IMR-90 (cell line): ENCODE measurements around the gene RADIL.

Source experiments
- CEBPB ChIP-seq: IDR thresholded peaks from 2 replicates; pipeline ENCODE4 v1.6.1; 2012; ENCODE audit warnings: low read depth, low read length, improper control_type of control experiment
- CTCF ChIP-seq: conservative IDR thresholded peaks from 2 replicates; pipeline ENCODE4 v1.5.1; 2012; ENCODE audit warnings: mild to moderate bottlenecking, low read depth, low read length, improper control_type of control experiment
- ELK1 ChIP-seq: fragments of 150-350 bp; IDR thresholded peaks from 2 replicates; pipeline ENCODE4 v1.6.1; 2016; ENCODE audit warnings: low read depth, mild to moderate bottlenecking, low read length, moderate library complexity, borderline replicate concordance
- FOS ChIP-seq: fragments of 150-350 bp; IDR thresholded peaks from 2 replicates; pipeline ENCODE4 v1.6.1; 2016; ENCODE audit warnings: low read depth, low read length
- MAFK ChIP-seq: IDR thresholded peaks from 2 replicates; pipeline ENCODE4 v1.6.1; 2012; ENCODE audit warnings: low read depth, low read length, improper control_type of control experiment
- MAZ ChIP-seq: IDR thresholded peaks from 2 replicates; pipeline ENCODE4 v1.6.1; 2012; ENCODE audit warnings: low read depth, mild to moderate bottlenecking, low read length, improper control_type of control experiment, moderate library complexity, borderline replicate concordance
- MXI1 ChIP-seq: IDR thresholded peaks from 2 replicates; pipeline ENCODE4 v1.6.1; 2012; ENCODE audit warnings: low read depth, mild to moderate bottlenecking, low read length, moderate library complexity, borderline replicate concordance
- NFE2L2 ChIP-seq: fragments of 150-350 bp; IDR thresholded peaks from 2 replicates; pipeline ENCODE4 v1.6.1; 2016; ENCODE audit warnings: low read depth, mild to moderate bottlenecking, low read length
- POLR2A ChIP-seq: IDR thresholded peaks from 2 replicates; pipeline ENCODE4 v1.6.1; 2012; ENCODE audit warnings: mild to moderate bottlenecking, low read depth, low read length
- RAD21 ChIP-seq: IDR thresholded peaks from 2 replicates; pipeline ENCODE4 v1.6.1; 2012; ENCODE audit warnings: low read length, improper control_type of control experiment
- RCOR1 ChIP-seq: IDR thresholded peaks from 2 replicates; pipeline ENCODE4 v1.6.1; 2012; ENCODE audit warnings: mild to moderate bottlenecking, low read length, improper control_type of control experiment; ENCODE audit not compliant: insufficient replicate concordance
- RFX5 ChIP-seq: IDR thresholded peaks from 2 replicates; pipeline ENCODE4 v1.8.0; 2012; ENCODE audit warnings: low read depth, mild to moderate bottlenecking, low read length, moderate library complexity
- USF2 ChIP-seq: fragments of 150-350 bp; IDR thresholded peaks from 2 replicates; pipeline ENCODE4 v1.6.1; 2017; ENCODE audit warnings: mild to moderate bottlenecking, antibody characterized with exemption, low read length, low read depth

GRCh38 chr7:4888161-4888560 lies 4.6 kb upstream of the RADIL start:
- TF ChIP-seq CTCF (no peak), CEBPB (no peak), FOS (no peak), POLR2A (no peak), RFX5 (no peak), USF2 (no peak), RCOR1 (no peak), RAD21 (no peak), MXI1 (no peak), ELK1 (no peak), MAZ (no peak), NFE2L2 (no peak), MAFK (no peak)
